Measurements from ENCODE around the gene MRGPRF. TPM values are rescaled to one million over a fixed set of nuclear protein-coding genes. Genes with fewer than 3 reads are reported as not detected.

The MRGPRF gene
- total and polyA plus RNA-seq, 2 of the 8 experiments (the other 6 are each of a cell fraction or from before 2014, with no cell fraction given): 7.5 to 11.0 TPM

DNA sequence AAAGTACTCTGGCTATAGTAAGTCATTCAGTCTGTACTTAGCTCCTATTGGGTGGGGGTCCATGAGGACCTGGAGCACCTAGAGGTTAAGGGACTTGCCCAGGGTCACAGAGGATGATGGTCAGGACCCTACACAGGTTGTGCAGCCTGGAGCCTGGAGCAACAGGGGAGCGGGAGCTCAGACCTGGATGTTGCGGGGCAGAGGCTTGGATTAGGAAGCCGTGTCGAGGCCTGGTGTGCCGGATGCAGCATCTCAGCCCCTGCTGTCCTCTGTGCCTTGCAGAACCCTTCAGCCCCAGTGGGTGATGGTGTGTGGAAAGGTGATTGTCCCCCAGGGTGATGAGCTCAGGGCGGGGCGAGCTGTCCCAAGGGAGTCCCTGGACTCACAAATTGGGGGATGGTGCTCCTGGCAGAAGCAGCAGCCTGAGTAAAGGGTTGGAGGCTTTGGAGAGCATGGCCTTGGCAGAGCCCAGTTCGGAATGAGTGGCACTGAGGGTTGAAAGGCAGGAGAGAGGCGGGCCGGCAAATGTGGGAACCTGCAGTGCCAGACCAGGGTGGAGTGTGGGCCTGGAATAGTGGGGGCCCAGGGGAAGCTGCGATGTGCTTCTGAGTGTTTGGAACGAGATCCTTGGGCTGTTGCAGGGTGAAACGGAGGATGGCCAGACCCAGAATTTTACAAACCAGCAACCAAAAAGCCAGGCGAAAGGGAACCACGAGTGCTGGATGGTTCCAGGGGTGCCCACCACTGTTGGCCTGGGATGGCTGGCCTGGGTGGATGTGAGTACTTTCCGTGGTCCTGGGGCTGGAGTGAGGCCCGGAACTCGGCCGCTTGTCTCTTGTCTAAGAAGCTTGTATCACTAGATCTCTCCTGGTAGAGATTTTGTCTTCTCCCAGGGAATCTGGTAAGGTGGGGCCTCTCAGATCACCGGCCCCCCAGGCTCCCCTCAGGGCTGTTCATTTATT is 38.6 kb upstream of the MRGPRF start (continued):
- TF ChIP-seq BCL11A (IDR thresholded peaks at IDR 0.05; ENCODE audit: low read depth in 2 of 2, low read length in 2 of 2) (no peak), RAD21 (IDR thresholded peaks at IDR 0.05 in 1 of 2, conservative IDR thresholded peaks at IDR 0.05 in 1 of 2; ENCODE audit: low read depth in 2 of 2, low read length in 2 of 2) (no peak), EZH2 (IDR thresholded peaks at IDR 0.05; ENCODE audit: low read depth, low read length, severe bottlenecking) (no peak), BACH1 (IDR thresholded peaks at IDR 0.05; ENCODE audit: low read length) (no peak)

Data from H1 (cell line).